SKM-1 (cell line): ENCODE measurements around the gene WDR41.

Experiments
- DNase-seq: peaks from one replicate; lab custom pipeline; 2025; ENCODE audit not compliant: unreplicated experiment; lab: John Stamatoyannopoulos, UW

The WDR41 gene

GRCh38 chr5:77448831-77449230 lies 43.3 kb downstream of the WDR41 start:
- DNase-seq = no peak

- no peak for DNase-seq
Observed at GRCh38 chr5:77444356-77444755, 47.8 kb downstream of the WDR41 start.

DNA sequence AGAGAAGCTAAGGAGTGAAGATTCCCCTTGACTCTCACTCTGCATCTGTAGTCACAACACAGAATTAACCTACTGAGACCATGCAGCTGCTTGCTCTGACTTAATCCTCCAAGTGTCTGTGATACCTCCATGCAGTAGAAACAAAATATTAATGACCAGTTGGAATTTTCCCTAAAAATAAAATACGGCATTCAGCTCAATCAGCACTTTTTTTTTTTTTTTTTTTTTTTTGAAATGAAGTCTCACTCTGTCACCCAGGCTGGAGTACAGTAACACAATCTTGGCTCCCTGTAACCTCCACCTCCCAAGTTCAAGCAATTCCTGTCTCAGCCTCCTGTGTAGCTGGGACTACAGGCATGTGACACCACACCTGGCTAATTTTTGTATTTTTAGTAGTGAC lies 48.4 kb downstream of the WDR41 start:
- no peak for DNase-seq

- no peak for DNase-seq
Observed at GRCh38 chr5:77438071-77438470, 54.0 kb downstream of the WDR41 start.

- DNase-seq = no peak
Observed at GRCh38 chr5:77437194-77437593, 54.9 kb downstream of the WDR41 start.

DNA sequence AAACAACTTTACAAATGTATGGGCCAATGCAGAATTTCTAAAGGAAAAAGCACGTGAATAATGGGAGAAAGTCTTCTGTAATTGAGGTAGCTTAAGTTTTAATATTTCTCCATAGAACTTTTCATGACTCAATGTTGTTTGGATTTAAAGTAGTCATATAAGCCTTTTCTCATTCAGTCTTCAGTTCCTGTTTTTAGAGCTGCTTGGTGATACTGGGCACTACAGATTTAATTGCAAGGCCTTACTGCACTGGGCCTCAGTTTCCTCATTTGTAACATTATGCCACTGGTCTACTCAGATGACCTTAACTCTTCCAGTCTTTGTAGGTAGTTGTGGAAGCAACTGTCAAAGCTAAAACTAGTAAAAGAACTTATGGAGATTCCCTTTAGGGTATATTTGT lies 60.4 kb downstream of the WDR41 start:
- no peak for DNase-seq

GRCh38 chr5:77431286-77431685 lies 60.8 kb downstream of the WDR41 start:
- DNase-seq = no peak

DNA sequence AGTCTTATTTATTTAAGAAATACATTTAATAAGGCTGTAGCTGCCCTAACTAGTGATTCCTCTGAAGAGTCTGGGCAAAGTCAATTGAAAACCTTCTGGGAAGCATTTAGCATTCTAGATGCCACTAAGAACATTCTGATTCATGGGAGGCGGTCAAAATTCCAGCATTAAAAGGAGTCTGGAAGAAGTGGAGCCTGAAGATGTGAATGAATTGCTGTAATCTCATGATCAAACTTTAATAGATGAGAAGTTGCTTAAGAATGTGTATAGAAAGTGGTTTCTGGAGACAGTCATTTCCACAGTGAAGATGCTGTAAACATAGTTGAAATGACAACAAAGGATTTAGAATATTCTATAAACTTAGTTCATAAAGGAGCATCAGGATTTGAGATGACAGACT lies 61.4 kb downstream of the WDR41 start:
- DNase-seq = no peak

DNA sequence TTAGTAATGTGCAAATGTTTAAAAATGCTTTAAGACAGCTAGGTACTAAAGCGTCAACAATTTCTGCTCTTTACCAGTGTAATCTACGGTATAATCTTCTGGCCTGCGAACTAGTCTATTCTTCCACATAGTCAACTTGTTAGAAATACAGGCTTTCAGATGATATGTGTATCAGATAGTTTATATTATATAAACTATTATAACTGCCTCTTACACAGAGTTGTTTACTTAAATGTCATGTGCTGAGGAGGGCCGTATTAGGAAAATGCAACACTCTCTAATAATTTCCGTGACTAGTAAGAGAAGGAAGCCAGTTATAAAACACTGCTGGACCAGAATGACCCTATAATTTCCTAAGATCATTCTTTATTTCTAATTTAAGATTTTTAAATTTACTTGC lies 63.6 kb downstream of the WDR41 start:
- no peak for DNase-seq

GRCh38 chr5:77427998-77428397 lies 64.1 kb downstream of the WDR41 start:
- DNase-seq = no peak

DNA sequence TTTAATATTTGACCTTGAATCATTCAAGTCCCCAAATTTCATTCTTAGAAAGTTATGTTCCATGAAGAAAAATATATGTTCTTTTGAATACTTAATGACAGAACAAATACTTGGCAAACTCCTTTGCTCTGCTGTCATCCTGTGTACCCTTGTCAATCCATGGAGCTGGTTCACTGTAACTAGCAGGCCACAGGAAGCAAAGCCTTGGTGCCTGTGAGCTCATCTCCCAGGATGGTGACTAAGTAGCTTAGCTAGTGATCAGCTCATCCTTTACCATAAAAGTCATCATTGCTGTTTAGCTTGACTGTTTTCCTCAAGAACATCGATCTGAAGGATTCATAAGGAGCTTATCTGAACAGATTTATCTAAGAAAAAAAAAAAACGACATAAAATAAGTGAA lies 65.4 kb downstream of the WDR41 start:
- no peak for DNase-seq

DNA sequence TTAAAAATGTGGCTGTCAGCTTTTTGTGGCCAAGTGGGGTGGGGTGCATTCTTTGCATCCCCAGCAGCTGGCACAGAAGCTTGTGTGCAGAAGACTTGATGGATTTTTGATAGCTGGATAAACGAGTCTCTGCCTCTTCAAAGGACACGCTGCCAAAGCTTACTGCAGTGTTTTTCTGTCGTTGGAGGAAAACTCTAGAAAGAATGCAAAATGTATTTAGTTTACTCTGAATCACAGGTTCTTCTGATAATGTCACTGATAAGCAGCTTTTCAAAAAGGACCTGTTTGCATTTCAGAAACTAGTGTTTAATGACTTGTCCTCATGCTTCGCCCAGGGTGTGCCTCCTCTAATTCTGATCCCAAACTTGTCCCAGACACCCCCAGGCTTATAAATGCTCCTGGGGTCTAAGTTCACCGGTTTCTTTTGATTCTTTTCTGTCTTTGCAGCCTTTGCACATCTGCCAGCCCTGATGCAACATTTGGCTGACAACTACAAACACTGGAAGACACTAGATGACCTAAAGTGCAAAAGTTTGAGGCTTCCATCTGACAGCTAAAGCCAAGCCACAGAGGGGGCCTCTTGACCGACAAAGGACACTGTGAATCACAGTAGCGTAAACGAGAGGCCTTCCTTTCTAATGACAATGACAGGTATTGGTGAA lies 66.0 kb downstream of the WDR41 start:
- no peak for DNase-seq

DNA sequence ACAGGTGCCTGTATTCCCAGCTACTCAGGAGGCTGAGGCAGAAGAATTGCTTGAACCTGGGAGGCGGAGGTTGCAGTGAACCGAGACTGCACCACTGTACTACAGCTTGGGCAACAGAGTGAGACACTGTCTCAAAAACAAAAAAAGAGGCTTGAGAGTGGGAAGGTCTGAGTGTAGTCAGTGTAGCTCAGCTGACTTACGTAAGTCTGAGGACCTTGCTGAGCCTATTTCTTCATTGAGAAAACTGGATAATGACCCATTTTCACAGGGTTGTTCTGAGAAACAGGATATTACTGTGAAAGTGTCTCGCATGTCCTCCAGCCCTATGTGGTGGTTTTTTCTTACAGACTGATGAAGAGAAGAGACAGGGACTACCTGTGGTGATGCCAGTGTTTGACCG lies 66.7 kb downstream of the WDR41 start:
- DNase-seq = no peak

DNA sequence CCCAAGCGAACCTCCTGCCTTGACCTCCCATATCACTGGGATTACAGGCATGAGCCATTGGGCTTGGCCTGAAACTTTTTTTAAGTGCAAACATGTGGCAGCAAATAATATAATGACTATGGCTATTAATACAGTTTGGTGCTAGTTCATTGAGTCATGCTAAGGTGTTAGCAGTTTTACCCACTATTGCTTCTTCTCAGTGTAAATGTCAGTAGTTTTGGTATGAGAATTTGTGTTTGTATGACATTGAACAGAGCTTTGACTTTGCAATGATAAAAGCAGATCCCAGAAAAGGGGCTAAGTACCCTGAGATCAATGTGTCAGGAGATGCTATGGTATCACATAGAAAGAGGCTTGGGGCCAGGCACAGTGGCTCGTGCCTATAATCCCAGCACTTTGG lies 67.2 kb downstream of the WDR41 start:
- no peak for DNase-seq

DNA sequence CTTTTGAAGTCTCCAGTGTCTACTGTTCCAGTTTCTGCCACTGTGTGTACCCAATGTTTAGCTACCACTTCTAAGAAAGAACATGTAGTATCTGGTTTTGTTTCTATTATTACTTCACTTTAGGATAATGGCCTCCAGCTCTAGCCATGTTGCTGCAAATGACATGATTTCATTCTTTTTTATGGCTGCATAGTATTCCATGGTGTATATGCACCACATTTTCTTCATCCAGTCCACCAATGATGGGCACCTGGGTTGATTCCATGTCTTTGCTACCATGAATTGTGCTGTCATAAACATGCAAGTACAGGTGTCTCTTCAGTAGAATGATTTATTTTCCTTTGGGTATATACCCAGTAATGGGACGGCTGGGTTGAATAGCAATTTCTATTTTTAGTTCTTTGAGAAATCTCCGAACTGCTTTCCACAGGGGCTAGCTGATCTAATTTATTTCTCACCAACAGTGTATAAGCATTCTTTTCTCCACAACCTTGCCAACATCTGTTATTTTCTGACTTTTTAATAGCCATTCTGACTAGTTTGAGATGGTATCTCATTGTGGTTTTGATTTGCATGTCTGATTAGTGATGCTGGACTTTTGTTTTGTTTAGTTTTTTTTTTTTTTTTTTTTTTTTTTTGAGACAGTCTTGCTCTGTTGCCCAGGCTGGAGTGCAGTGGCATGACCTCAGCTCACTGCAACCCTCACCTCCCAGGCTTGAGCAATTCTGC lies 68.9 kb downstream of the WDR41 start:
- no peak for DNase-seq

- no peak for DNase-seq
Observed at GRCh38 chr5:77420940-77421339, 71.2 kb downstream of the WDR41 start.

DNA sequence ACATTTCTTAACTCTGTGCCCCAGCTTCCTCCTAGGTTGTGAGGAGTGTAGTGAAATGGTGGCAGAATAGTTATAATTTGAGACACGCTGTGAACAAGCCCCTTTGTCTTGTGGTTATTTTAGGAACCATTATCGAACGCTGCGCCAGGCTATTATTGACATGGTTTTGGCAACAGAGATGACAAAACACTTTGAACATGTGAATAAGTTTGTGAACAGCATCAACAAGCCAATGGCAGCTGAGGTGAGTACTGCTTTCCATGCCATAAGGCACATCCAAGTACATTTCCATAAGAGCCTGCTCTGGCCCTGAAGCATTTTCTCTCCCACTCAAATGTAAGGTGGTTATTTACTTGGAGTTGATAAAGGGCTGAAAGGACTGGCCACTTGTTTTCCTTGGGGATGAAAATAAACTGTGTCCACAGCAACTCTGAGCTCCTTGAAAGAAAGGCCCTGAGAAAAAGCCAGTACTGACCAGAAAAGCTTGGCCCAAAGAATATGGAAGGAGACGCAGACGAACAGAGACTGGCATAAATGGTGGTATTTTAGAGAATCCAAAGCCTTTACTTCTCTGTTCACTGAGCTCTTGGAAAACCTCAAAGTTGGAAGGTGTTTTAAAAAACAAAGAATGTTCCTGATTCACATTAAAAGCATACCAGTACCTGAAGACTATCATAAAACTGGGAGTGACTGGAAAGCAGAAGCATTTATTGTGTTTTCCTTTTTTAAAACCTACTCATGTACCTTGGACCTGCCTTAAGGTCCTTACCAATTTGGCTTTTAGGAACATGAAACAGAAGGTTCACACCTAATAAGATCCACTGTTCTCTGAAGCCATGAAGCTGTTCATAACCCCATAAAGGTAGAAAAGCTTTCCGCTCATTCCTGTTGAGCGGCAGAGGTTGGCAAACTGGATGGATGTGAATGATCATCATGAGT lies 72.2 kb downstream of the WDR41 start:
- no peak for DNase-seq

- no peak for DNase-seq
Observed at GRCh38 chr5:77418601-77419581, 73.2 kb downstream of the WDR41 start.

- DNase-seq = no peak
Observed at GRCh38 chr5:77418162-77418561, 74.0 kb downstream of the WDR41 start.

DNA sequence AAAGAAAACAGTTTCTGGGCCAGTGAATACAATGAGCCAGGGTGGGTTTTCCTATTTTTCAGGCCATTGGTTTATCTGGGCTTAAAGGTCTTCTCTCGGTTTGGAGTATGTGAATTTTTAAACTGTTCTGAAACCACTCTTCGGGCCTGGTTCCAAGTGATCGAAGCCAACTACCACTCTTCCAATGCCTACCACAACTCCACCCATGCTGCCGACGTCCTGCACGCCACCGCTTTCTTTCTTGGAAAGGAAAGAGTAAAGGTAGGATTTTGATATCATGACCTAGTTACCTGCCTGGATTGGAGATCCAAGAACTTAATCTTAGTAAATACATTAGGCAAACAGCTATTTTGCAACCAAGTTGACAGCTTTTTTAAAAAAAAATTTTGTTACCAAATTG lies 79.1 kb downstream of the WDR41 start:
- DNase-seq = no peak
